WTC11 (cell line): Measurements from ENCODE around the gene PPEF1. TPM values are rescaled to one million over a fixed set of nuclear protein-coding genes. Genes with fewer than 3 reads are reported as not detected.

Experiments
- ATAC-seq: fragments of 200-7000 bp; cut with Tn5 transposase; 2 replicates; pipeline ENCODE4 v1.10.0; 2021; ENCODE audit warnings: mild to moderate bottlenecking, moderate library complexity
- CTCF ChIA-PET: fragments of 300-600 bp; sonication (Branson Sonifier 250); formaldehyde crosslinking; loops from one replicate; lab custom pipeline; 2021; ENCODE audit warnings: antibody characterized with exemption; lab: Charles Lee
- POLR2A ChIA-PET: fragments of 350-600 bp; sonication (Branson Sonifier 250); formaldehyde crosslinking; loops from one replicate; lab custom pipeline; 2021; ENCODE audit warnings: antibody characterized with exemption; lab: Charles Lee
- DNase-seq: peaks from one replicate; pipeline ENCODE4 v3.0.0; 2021; ENCODE audit warnings: low spot score
- H3K27ac Mint-ChIP-seq: 2 replicates; pipeline ENCODE4 v1.8.0; 2021; ENCODE audit warnings: mixed read lengths
- H3K27me3 Mint-ChIP-seq: 2 replicates; pipeline ENCODE4 v1.8.0; 2021; ENCODE audit warnings: low read depth, mild to moderate bottlenecking, moderate library complexity, mixed read lengths
- H3K36me3 Mint-ChIP-seq: 2 replicates; pipeline ENCODE4 v1.8.0; 2021; ENCODE audit warnings: mixed read lengths
- H3K4me1 Mint-ChIP-seq: 2 replicates; pipeline ENCODE4 v1.8.0; 2022; ENCODE audit warnings: mixed read lengths
- H3K4me3 Mint-ChIP-seq: 2 replicates; pipeline ENCODE4 v1.8.0; 2021; ENCODE audit warnings: mild to moderate bottlenecking, moderate library complexity, mixed read lengths
- H3K9me3 Mint-ChIP-seq: 2 replicates; pipeline ENCODE4 v1.8.0; 2021; ENCODE audit warnings: mixed read lengths
- EMX1 ChIP-seq: fragments of 250-450 bp; sonication (Bioruptor Pico); IDR thresholded peaks from 2 replicates; pipeline ENCODE4 v1.8.0; 2021; ENCODE audit warnings: mild to moderate bottlenecking
- FOXJ3 ChIP-seq: sonication (generic); formaldehyde crosslinking; IDR thresholded peaks from 2 replicates; pipeline ENCODE4 v1.9.0; 2021; ENCODE audit warnings: missing genetic modification reagents, mild to moderate bottlenecking, borderline replicate concordance
- GABPB1 ChIP-seq: sonication (generic); formaldehyde crosslinking; IDR thresholded peaks from 2 replicates; pipeline ENCODE4 v1.8.1; 2023; ENCODE audit warnings: mild to moderate bottlenecking, missing genetic modification reagents
- IRF2 ChIP-seq: sonication (generic); formaldehyde crosslinking; IDR thresholded peaks from 2 replicates; pipeline ENCODE4 v1.8.0; 2022; ENCODE audit warnings: low read depth, missing genetic modification reagents, borderline replicate concordance
- JUN ChIP-seq: sonication (generic); formaldehyde crosslinking; IDR thresholded peaks from 2 replicates; pipeline ENCODE4 v1.8.0; 2023; ENCODE audit warnings: mild to moderate bottlenecking, missing genetic modification reagents
- KAT7 ChIP-seq: sonication (generic); formaldehyde crosslinking; IDR thresholded peaks from 2 replicates; pipeline ENCODE4 v1.8.1; 2023; ENCODE audit warnings: missing genetic modification reagents, mild to moderate bottlenecking, borderline replicate concordance
- NFATC4 ChIP-seq: fragments of 250-450 bp; sonication (Bioruptor Pico); IDR thresholded peaks from 2 replicates; pipeline ENCODE4 v1.9.0; 2021; ENCODE audit warnings: mild to moderate bottlenecking
- NR1H2 ChIP-seq: sonication (generic); formaldehyde crosslinking; IDR thresholded peaks from 2 replicates; pipeline ENCODE4 v1.9.0; 2021; ENCODE audit warnings: mild to moderate bottlenecking, moderate library complexity, missing genetic modification reagents
- SOX15 ChIP-seq: fragments of 250-450 bp; sonication (Bioruptor Pico); IDR thresholded peaks from 2 replicates; pipeline ENCODE4 v1.9.0; 2021; ENCODE audit warnings: mild to moderate bottlenecking
- TEAD1 ChIP-seq: sonication (generic); formaldehyde crosslinking; IDR thresholded peaks from 2 replicates; pipeline ENCODE4 v1.8.0; 2022; ENCODE audit warnings: mild to moderate bottlenecking, missing genetic modification reagents
- TP53 ChIP-seq: sonication (generic); formaldehyde crosslinking; IDR thresholded peaks from 2 replicates; pipeline ENCODE4 v1.8.1; 2023; ENCODE audit warnings: mild to moderate bottlenecking, missing genetic modification reagents
- ZBTB21 ChIP-seq: sonication (generic); formaldehyde crosslinking; IDR thresholded peaks from 2 replicates; pipeline ENCODE4 v1.8.1; 2023; ENCODE audit warnings: mild to moderate bottlenecking, missing genetic modification reagents, borderline replicate concordance
- ZNF416 ChIP-seq: fragments of 250-450 bp; sonication (Bioruptor Pico); IDR thresholded peaks from 2 replicates; pipeline ENCODE4 v1.9.0; 2021; ENCODE audit warnings: mild to moderate bottlenecking, inconsistent platforms
- total RNA-seq: library from RNA; stranded (reverse); gene quantifications from 3 replicates; pipeline ENCODE4 v1.2.3, GENCODE V29; 2021
- TF ChIP-seq, protein P1 (sequence below): sonication (generic); formaldehyde crosslinking; IDR thresholded peaks from 2 replicates; pipeline ENCODE4 v1.8.1; 2023; ENCODE audit warnings: mild to moderate bottlenecking, missing genetic modification reagents, moderate library complexity
- TF ChIP-seq, protein P2 (sequence below): sonication (generic); formaldehyde crosslinking; IDR thresholded peaks from 2 replicates; pipeline ENCODE4 v1.8.0; 2022; ENCODE audit warnings: missing genetic modification reagents
- TF ChIP-seq, protein P3 (sequence below): sonication (generic); formaldehyde crosslinking; conservative IDR thresholded peaks from 2 replicates; pipeline ENCODE4 v1.8.1; 2022; ENCODE audit warnings: mild to moderate bottlenecking, missing genetic modification reagents
- TF ChIP-seq, protein P4 (sequence below): sonication (generic); formaldehyde crosslinking; IDR thresholded peaks from 2 replicates; pipeline ENCODE4 v1.8.1; 2023; ENCODE audit warnings: mild to moderate bottlenecking, moderate library complexity, missing genetic modification reagents
- TF ChIP-seq, protein P5 (sequence below): fragments of 250-450 bp; sonication (Bioruptor Pico); IDR thresholded peaks from 2 replicates; pipeline ENCODE4 v1.8.0; 2021; ENCODE audit warnings: mild to moderate bottlenecking
- TF ChIP-seq, protein P6 (sequence below): sonication (generic); formaldehyde crosslinking; IDR thresholded peaks from 2 replicates; pipeline ENCODE4 v1.8.0; 2023; ENCODE audit warnings: missing genetic modification reagents, mild to moderate bottlenecking, borderline replicate concordance

The PPEF1 gene
- total RNA-seq, 1 experiment from 2014 or later = 0.31 TPM

DNA sequence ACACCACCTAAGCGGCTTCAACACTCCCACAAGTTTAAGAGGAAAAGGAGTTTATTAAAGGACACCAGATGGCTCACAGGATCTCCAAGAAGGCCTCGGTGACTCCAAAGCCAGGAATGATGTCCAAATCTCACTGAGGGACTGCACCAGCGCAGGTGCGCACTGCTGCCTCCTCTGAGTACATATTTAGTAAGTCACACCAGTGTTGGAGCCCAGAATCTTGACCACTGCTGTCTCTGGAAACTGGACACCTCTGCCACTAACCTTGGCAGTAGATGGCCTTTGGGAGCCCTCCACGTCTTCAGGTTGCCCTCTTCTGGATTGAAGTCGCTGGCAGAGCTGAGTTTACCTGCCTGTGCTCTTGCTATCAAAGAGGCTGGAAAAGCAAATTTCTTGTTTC, 25.4 kb upstream of the PPEF1 start:
- peaks cover 8% of the 10 kb centered on the region for H3K4me1 Mint-ChIP-seq
- TF ChIP-seq, protein P1, sequence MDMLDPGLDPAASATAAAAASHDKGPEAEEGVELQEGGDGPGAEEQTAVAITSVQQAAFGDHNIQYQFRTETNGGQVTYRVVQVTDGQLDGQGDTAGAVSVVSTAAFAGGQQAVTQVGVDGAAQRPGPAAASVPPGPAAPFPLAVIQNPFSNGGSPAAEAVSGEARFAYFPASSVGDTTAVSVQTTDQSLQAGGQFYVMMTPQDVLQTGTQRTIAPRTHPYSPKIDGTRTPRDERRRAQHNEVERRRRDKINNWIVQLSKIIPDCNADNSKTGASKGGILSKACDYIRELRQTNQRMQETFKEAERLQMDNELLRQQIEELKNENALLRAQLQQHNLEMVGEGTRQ (CRISPR knock-in tag) = no peak
- TF ChIP-seq ZNF416 (CRISPR knock-in tag) (no peak), NFATC4 (CRISPR knock-in tag) (no peak), TP53 (CRISPR knock-in tag) (no peak), IRF2 (no peak), JUN (CRISPR knock-in tag) (no peak), FOXJ3 (no peak), GABPB1 (CRISPR knock-in tag) (no peak), KAT7 (no peak), TEAD1 (CRISPR knock-in tag) (no peak), ZBTB21 (CRISPR knock-in tag) (no peak), SOX15 (CRISPR knock-in tag) (no peak), EMX1 (no peak), NR1H2 (CRISPR knock-in tag) (no peak)
- TF ChIP-seq, protein P2, sequence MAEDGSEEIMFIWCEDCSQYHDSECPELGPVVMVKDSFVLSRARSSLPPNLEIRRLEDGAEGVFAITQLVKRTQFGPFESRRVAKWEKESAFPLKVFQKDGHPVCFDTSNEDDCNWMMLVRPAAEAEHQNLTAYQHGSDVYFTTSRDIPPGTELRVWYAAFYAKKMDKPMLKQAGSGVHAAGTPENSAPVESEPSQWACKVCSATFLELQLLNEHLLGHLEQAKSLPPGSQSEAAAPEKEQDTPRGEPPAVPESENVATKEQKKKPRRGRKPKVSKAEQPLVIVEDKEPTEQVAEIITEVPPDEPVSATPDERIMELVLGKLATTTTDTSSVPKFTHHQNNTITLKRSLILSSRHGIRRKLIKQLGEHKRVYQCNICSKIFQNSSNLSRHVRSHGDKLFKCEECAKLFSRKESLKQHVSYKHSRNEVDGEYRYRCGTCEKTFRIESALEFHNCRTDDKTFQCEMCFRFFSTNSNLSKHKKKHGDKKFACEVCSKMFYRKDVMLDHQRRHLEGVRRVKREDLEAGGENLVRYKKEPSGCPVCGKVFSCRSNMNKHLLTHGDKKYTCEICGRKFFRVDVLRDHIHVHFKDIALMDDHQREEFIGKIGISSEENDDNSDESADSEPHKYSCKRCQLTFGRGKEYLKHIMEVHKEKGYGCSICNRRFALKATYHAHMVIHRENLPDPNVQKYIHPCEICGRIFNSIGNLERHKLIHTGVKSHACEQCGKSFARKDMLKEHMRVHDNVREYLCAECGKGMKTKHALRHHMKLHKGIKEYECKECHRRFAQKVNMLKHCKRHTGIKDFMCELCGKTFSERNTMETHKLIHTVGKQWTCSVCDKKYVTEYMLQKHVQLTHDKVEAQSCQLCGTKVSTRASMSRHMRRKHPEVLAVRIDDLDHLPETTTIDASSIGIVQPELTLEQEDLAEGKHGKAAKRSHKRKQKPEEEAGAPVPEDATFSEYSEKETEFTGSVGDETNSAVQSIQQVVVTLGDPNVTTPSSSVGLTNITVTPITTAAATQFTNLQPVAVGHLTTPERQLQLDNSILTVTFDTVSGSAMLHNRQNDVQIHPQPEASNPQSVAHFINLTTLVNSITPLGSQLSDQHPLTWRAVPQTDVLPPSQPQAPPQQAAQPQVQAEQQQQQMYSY (CRISPR knock-in tag) = no peak
- TF ChIP-seq, protein P3, sequence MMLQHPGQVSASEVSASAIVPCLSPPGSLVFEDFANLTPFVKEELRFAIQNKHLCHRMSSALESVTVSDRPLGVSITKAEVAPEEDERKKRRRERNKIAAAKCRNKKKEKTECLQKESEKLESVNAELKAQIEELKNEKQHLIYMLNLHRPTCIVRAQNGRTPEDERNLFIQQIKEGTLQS = no peak
- TF ChIP-seq, protein P4, sequence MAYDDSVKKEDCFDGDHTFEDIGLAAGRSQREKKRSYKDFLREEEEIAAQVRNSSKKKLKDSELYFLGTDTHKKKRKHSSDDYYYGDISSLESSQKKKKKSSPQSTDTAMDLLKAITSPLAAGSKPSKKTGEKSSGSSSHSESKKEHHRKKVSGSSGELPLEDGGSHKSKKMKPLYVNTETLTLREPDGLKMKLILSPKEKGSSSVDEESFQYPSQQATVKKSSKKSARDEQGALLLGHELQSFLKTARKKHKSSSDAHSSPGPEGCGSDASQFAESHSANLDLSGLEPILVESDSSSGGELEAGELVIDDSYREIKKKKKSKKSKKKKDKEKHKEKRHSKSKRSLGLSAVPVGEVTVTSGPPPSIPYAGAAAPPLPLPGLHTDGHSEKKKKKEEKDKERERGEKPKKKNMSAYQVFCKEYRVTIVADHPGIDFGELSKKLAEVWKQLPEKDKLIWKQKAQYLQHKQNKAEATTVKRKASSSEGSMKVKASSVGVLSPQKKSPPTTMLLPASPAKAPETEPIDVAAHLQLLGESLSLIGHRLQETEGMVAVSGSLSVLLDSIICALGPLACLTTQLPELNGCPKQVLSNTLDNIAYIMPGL (CRISPR knock-in tag) = no peak
- TF ChIP-seq, protein P5, sequence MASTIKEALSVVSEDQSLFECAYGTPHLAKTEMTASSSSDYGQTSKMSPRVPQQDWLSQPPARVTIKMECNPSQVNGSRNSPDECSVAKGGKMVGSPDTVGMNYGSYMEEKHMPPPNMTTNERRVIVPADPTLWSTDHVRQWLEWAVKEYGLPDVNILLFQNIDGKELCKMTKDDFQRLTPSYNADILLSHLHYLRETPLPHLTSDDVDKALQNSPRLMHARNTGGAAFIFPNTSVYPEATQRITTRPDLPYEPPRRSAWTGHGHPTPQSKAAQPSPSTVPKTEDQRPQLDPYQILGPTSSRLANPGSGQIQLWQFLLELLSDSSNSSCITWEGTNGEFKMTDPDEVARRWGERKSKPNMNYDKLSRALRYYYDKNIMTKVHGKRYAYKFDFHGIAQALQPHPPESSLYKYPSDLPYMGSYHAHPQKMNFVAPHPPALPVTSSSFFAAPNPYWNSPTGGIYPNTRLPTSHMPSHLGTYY (CRISPR knock-in tag) = no peak
- TF ChIP-seq, protein P6, sequence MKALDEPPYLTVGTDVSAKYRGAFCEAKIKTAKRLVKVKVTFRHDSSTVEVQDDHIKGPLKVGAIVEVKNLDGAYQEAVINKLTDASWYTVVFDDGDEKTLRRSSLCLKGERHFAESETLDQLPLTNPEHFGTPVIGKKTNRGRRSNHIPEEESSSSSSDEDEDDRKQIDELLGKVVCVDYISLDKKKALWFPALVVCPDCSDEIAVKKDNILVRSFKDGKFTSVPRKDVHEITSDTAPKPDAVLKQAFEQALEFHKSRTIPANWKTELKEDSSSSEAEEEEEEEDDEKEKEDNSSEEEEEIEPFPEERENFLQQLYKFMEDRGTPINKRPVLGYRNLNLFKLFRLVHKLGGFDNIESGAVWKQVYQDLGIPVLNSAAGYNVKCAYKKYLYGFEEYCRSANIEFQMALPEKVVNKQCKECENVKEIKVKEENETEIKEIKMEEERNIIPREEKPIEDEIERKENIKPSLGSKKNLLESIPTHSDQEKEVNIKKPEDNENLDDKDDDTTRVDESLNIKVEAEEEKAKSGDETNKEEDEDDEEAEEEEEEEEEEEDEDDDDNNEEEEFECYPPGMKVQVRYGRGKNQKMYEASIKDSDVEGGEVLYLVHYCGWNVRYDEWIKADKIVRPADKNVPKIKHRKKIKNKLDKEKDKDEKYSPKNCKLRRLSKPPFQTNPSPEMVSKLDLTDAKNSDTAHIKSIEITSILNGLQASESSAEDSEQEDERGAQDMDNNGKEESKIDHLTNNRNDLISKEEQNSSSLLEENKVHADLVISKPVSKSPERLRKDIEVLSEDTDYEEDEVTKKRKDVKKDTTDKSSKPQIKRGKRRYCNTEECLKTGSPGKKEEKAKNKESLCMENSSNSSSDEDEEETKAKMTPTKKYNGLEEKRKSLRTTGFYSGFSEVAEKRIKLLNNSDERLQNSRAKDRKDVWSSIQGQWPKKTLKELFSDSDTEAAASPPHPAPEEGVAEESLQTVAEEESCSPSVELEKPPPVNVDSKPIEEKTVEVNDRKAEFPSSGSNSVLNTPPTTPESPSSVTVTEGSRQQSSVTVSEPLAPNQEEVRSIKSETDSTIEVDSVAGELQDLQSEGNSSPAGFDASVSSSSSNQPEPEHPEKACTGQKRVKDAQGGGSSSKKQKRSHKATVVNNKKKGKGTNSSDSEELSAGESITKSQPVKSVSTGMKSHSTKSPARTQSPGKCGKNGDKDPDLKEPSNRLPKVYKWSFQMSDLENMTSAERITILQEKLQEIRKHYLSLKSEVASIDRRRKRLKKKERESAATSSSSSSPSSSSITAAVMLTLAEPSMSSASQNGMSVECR (CRISPR knock-in tag) = no peak
- TF ChIP-seq, all 79 proteins: peak for 0
- no peak overlapping the region for H3K4me3 Mint-ChIP-seq
- DNase-seq (no peak), ATAC-seq (no peak)
- no peaks in the 10 kb centered on the region for H3K9me3 Mint-ChIP-seq
- no peaks in the 10 kb centered on the region for H3K36me3 Mint-ChIP-seq
- H3K27ac Mint-ChIP-seq = no peak overlapping the region
- ChIA-PET POLR2A (no interaction called here), CTCF (no interaction called here)
- H3K27me3 Mint-ChIP-seq = no peaks in the 10 kb centered on the region
